HG03571 (cell line): ENCODE data around the gene SNX33.

Source experiments
- ATAC-seq: cut with Tn5 transposase; IDR thresholded peaks from one replicate; pipeline ENCODE4 v1.9.1; 2021; ENCODE audit not compliant: unreplicated experiment

SNX33 gene

DNA sequence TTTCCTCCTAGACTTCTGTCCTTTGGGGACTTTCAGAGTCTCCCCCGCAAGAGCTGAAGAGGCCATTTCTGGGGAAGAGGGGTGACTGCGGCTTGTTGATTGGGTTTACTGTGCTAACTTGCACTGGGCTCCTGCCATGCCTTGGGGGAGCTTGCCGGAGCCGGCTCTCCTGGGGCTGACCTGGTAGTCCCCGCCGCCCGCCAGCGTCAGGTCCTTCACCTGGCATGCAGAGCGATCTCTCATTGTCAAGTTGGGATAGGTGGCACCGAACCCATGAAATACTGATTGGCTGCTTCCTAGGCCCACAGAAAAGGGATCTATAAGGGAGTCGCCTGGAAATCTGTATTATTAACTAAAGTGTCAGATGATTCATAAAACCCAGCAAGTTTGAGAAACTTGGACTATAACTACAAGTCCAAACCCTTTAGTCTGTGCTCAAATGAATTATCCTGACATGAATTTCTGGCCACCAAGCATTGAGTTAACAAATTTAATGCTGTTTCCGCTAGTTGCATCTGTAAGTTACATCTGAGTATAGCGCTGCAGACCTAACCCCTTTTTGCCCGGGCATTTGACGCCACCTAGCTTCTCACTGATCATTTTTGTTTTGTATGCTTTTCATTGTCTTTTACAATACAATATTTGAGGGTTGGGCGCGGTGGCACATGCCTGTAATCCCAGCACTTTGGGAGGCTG lies 7.1 kb upstream of the SNX33 start:
- ATAC-seq: peak; percentile 23

DNA sequence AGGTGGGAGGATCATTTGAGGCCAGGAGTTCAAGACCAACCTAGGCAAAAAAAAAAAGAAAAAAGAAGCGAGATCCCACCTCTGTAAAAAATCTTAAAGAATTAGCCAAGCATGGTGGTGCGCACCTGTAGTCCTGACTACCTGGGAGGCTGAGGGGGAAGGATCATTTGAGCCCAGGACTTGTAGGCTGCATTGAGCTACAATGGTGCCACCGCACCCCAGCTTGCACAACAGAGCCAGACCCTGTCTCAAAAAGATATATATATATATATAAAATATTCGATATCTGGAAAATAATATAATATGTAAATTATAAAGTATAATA lies 6.6 kb upstream of the SNX33 start:
- no peak for ATAC-seq

DNA sequence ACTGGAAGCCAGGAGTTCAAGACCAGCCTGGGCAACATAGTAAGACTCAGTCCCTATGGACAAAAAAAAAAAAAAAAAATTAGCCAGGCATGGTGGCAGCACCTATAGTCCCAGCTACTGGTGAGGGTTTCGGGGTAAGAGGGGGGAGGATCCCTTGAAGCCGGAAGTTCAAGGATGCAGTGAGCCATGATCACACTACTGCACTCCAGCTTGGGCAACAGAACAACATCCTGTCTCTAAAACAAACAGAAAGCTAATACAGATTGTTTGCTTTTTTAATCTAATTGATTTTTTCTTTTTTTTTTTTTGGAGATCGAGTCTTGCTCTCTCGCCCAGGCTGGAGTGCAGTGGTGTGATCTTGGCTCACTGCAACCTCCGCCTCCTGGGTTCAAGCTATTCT lies 6.1 kb upstream of the SNX33 start:
- no peak for ATAC-seq

DNA sequence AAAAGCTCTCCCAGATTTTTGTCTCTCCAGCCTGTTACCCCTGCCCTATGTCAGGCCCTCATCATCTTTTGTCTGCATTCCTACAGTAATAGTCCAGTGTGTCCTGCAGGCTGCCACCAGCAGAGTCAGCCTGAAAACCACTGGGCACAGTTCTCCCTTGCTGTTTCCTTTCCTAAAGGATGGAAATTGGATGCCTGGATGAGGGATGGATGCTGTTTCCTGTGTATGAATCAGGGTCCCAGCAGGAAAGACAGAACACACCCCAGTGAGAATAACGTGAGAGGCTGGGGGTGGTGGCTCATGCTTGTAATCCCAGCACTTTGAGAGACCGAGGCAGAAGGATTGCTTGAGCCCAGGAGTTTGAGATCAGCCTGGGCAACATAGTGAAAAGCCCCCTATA lies 3.3 kb upstream of the SNX33 start:
- ATAC-seq: no peak

DNA sequence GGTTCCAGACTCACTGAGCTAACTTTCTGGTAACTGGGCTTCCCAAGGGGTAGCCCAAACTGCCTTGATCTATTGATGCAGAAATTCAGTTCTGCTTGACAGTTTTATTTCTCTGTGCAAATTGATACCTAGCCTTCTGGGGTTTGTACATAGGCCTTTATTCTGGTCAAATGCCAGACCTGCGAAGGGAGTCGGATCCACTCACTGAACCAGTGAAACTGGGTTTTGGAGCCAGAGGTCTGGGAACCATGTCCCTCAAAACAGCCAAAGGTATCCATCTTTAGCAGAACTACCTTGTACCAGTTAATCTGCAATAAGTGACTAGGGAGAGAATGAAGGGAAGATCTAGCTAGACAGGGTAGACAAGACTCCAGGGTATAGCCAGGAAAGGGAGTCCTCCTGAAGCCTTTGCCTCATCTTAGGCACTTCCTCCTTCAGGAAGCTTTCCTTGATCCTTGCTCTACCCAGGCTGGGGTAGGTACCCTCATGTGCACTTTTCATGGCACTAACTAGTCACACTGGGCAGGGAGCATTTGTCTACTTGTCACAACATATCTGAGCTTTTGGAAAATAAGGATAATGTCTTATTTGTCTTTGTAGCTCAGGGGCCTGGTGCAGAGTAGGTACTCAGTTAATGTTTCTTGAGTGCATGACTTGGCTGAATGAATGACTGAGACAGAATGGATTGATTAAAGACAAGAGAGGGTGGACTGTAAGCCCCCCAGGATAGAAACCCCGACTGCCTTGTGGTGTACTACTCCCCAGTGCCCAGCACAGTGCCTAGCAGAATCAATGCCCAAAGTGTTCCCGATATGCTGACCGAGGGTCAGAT lies 1.4 kb upstream of the SNX33 start:
- ATAC-seq: no peak

DNA sequence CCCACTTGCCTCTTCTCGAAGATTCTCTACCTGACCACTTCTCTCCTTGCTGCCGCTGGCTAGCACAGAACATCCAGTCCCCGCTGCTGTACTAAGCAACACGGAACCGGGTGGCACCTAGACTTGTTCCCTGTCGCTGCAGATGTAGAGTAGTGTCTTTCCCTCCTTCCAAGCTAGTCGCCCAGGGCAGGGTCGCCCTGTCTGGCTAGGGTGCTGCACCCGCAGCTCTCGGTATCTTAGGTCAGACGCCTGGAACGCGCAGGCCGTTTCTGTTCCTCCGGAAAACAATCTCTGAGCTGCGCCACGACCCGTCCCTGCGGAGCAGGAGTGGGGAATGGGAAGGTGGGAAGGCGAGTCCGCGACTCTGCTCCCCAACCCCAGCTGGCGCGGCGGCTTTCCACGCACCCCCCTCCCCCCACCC lies 758 bp upstream of the SNX33 start:
- ATAC-seq: no peak

DNA sequence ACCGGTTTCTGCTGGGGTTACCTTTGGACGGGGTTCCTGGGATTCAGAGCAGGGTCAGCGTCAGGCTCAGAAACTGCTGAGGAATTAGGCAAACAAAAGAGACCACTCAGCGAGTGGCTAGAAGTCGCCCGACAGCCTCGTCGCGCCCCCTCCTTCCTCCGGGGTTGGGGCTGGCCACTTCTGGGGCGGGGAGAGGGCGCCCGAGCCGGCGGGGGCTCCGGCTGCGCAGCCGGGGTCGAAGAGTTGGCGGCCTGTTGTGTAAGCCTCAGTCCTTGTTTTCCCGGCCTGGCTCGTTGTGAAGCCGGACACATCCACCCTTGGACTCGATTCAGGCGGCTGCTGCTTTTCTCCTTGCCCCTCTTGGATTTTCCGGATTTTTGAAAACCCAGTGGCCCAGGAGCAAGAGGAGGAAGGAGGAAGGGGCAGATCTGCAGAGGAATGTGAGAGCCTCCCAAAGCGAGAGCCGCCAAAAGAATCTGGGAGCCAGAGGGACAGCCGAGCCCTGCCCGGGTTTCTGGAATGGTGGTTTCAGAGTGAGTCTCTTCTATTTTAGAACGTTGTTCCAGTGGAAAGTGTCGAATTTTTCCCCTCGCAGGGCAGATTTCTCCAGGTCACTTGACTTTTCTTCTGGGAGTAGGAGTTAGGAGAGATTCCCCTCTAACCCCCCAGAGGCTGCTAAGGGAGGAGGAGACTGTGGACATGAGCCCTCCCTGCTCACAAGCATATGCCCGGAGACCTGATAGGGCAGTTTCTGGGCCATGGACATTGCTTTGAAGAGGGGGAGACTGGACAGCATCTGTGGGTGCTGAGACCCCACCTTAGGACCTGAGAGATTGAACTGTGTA lies 666 bp downstream of the SNX33 start:
- ATAC-seq: no peak

DNA sequence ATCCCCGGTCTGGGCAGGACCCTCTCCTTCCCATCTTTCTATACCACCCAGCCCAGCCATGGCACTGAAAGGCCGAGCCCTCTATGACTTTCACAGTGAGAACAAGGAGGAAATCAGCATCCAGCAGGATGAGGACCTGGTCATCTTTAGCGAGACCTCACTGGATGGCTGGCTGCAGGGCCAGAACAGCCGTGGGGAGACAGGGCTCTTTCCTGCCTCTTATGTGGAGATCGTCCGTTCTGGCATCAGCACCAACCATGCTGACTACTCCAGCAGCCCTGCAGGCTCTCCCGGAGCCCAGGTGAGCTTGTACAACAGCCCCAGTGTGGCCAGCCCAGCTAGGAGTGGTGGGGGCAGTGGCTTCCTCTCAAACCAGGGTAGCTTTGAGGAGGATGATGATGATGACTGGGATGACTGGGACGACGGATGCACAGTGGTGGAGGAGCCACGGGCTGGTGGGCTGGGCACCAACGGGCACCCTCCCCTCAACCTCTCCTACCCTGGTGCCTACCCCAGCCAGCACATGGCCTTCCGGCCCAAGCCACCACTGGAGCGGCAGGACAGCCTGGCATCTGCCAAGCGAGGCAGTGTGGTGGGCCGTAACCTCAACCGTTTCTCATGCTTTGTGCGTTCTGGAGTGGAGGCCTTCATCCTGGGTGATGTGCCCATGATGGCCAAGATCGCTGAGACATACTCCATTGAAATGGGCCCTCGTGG lies 1.5 kb downstream of the SNX33 start:
- ATAC-seq: no peak

DNA sequence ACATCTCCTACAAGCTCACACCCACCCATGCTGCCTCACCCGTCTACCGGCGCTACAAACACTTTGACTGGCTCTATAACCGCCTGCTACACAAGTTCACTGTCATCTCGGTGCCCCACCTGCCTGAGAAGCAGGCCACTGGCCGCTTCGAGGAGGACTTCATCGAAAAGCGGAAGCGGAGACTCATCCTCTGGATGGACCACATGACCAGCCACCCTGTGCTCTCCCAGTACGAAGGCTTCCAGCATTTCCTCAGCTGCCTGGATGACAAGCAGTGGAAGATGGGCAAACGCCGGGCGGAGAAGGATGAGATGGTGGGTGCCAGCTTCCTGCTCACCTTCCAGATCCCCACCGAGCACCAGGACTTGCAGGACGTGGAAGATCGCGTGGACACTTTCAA lies 2.1 kb downstream of the SNX33 start:
- ATAC-seq: no peak

DNA sequence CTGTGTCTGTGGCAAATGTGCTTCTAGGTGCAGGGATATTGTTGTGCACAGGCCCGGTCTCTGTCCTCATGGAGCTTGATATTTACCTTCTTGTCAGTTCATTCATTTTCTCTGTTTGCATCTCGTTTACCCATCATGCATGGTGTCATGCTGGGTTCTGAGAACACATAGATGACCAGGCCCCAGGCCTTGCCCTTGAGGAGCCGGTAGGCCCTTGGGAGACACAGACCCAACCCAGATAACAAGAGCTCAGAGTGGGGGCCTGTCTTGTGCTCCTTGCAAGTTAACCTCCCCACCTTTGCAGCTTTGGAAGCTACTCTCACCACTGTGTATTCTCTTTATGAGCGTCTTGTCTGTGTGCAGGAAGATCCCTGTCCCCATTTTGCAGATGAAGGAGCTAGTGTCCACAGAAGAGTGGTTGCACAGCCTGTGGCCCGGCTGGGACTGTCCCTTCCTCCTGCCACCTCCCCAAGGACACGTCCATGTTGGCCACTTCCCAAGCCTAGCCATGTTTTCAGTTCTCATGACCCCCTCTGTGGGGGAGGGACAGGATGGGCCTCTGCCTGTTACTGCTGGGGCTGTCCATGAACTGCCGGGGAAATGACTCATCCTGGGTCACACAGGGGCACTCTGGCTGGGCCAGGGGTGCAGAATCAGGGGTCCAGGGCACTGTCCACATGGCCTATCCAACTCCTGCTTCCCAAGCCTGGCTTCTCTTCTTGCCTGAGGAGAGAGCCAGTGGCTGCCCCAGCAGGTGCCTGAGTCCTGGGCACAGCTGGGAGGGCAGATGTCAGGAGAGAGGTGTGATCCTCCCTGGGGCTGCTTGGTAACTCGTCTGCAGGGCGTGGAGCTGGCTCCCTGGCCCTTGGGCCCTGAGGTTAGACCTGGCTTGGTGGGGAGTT lies 3.4 kb downstream of the SNX33 start:
- no peak for ATAC-seq

DNA sequence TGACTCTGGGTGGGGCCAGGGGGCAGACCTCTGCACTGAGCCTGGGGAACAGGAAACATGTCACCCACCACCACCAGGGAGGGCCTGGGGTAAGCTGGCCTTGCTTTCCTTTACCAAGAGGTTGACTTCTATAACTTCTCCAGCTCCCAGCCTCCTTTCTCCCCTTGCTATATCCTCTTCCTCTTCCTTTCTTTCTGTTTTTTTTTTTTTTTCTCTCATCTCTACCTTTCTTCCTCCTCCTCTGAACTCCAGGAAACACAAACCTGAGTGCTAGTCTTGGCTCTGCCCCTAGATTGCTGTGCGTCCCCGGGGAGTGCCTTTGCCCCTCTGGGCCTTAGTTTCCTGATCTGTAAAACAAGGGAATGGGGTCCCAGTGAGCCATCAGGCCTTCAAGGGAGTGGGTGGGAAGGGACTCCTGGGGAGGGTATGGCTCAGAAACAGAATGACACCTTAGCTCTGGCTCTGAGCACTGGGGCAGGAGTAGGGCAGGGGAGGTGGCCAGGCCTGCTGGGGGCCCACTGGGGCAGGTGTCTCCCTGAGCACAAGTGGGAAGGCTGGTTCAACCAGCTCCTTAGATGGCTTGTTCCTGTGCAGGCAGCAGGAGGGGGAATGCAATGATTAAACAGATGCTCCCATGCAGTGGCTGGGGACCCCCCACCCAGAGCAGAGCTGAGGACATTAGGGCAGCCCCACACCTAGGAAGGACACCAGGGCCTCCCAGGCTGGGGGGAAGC lies 4.3 kb downstream of the SNX33 start:
- no peak for ATAC-seq

DNA sequence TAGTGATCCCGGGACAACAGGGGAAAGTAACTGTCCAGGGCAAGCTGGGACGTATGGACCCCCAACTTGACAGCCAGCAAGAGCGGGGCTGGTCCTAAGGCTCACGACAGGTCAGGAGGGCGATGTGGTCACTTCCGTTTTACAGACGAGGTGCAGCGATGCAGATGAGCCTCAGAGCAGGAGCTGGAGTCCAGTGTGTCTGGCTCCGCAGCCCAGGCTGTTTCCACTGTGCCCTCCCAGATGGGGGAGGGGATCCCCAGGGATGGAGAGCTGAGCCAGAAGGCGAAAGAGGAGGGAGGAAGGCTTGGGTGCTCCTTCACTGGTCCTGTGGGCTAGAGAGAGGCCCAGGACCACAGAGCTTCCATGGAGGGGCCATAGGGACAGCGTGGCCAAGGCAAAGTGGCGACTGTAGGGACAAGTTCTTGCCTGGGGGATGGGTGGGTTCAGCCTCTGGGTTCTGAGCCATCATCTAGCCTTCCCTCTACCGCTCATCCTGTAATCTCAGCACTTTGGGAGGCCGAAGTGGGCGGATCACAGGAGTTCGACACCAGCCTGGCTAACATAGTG lies 5.7 kb downstream of the SNX33 start:
- ATAC-seq: no peak

DNA sequence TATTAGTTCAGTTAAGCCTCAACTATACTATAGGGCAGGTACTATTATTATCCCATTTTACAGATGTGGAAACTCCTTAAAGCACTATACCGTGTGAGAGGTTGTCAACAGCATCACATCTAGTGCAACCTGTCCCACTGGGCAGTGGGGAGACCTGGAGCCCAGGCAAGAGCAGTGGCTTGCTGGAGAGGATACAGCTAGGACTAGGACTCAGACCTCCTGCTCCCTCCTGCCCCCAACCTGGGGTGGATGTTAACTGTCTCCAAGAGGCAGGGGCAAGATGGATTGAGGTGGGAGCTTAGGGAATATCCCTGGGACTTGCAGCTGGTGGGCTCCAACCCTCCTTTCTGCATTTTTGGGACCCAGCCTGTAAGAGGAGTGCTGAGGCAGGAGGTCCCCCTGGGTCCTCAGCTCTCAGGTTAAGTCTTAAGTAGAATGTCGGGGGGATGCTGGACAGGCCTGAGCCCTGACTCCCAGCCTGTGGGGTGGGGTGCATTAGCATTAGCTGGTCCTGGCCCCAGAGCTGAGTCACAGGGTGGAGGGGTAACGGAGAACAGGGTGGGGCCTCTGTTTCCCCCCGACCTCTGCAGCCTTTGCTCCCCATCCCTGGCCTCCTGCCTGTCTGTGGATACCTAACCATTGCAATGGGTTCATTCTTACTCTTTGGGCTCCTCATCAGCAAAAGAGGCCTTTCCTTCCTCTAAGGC lies 6.6 kb downstream of the SNX33 start:
- no peak for ATAC-seq

DNA sequence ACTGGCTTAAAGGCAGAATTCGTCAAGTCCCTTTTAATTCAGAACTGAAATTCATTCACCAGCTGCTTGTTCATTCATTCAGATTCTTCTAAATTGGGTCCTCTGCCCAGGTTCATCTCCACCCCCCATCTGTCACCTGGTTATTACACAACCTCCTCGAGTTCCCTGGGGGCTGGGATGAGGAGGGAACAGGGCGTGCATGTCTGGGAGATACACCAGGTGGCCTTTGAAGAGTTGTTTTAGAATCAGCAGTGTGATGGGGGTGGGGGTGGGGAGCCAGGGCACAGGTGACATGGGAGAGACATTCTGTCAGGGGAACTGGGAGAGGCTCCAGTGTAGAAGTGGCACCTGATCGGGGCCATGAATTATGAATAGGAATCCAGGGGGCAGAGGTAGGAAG lies 8.2 kb downstream of the SNX33 start:
- no peak for ATAC-seq

DNA sequence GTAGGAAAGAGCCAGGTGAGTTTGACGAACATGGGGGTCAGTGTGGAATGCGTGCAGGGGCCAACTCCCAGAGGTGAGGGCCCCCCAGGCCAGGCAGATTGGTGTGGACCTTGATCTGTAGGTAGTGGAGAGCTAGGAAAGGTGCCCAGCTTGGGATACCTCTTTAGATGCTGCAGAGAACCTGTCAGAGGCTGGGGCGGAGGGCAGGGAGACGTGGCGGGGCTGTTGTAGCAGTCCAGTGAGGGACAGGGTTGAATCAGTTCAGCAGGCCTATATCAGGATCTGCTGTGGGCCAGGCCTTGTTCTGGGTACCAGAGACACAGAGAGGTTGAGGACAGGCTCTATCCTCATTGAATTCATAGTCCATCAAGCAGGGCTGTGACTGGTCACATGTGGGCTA lies 8.6 kb downstream of the SNX33 start:
- ATAC-seq: no peak

DNA sequence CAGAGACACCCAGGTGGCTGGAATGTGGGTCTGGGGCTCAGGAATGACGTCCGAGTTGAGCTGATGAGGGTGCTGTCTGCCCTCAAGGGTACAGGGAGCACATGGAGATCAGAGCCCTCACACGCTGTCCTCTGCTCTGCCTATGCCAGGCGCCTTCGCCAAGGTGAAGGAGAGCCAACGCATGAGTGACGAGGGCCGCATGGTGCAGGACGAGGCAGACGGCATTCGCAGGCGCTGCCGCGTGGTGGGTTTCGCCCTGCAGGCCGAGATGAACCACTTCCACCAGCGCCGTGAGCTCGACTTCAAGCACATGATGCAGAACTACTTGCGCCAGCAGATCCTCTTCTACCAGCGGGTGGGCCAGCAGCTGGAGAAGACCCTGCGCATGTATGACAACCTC lies 9.1 kb downstream of the SNX33 start:
- ATAC-seq: no peak

DNA sequence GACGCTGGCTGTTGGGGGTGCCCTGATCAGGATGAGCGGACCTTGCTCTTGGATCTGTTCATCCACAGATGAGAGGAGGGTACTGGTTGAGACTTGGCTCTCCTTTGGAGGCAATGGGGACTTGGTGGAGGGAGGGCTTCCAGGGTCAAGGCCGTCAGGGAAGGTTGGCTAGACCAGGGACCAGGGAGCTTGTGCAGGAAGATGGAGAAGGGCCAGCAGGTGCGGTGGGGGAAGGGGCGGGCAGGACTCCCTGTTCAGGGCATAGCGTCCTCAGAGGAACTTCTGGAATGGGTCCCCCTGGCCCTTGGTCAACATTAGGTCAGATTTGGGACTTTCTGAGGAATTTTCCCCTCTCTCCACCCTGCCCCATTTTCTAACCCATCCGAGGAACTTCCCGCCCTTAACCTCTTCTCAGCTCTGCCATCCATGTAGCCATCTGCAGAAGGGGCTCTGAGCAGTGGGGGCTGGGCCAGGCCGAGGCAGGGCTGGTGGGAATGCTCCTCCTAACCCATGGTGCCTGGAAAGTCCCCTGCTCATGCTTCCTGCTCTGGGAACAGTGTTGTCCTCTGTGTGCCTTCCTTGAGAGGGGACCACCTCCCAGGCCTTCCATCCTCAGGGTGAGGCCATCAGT lies 11.5 kb downstream of the SNX33 start:
- ATAC-seq: no peak
